Suppressor macrophage treated with lipopolysaccharide for 1 hour (primary cell): Measurements from ENCODE around the gene ERLEC1.
A peak's percentile ranks its signal among the peaks of the same experiment; 100 is the strongest.
"Not testable (repeated sequence)": the region's sequence is repeated elsewhere in the genome, so short reads cannot be mapped to it uniquely, and the experiment has no call there.

Experiments
- DNase-seq, 3 donors: peaks; one replicate each; pipeline ENCODE4 v3.0.0-alpha.2; 2020 to 2022

The ERLEC1 gene

DNA sequence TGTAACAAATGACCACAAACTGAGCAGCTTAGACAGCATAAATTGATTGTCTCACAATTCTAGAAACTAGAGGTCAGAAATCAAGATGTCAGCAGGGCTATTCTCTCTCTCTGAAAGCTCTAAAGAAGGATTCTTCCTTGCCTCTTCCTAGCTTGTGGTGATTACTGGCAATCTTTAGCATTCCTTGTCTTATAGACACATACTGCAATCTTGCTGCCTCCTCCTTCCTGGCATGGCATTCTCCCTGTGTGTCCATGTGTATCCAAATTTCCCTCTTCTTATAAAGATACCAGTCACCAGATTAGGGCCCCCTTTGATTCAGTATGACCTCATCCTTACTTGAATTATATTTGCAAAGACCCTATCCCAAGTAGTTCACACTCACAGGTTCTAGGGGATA, 2.4 kb upstream of the ERLEC1 start:
- no peak for DNase-seq

- DNase-seq = no peak
These were observed 1.5 kb upstream of the ERLEC1 start for GRCh38 chr2:53785366-53785765.

DNA sequence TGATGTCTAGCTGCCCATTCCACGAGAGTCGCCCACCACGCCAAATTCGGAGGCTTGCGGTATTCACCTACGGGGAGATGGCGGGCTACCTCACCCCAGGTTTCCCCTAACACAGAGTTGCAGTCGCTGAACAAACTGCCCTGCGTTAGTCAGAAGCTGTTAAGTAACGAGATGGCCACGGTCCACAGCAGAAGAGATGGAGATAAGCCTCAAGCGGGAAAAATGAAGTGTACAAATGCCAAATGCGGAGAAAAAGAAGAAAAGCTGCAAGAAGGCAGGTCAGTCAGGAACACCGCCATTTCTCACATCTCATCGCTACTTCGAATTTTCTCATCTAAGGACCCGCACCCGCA, 516 bp upstream of the ERLEC1 start:
- DNase-seq = peak; percentile 21 to 30 (median 24)

DNA sequence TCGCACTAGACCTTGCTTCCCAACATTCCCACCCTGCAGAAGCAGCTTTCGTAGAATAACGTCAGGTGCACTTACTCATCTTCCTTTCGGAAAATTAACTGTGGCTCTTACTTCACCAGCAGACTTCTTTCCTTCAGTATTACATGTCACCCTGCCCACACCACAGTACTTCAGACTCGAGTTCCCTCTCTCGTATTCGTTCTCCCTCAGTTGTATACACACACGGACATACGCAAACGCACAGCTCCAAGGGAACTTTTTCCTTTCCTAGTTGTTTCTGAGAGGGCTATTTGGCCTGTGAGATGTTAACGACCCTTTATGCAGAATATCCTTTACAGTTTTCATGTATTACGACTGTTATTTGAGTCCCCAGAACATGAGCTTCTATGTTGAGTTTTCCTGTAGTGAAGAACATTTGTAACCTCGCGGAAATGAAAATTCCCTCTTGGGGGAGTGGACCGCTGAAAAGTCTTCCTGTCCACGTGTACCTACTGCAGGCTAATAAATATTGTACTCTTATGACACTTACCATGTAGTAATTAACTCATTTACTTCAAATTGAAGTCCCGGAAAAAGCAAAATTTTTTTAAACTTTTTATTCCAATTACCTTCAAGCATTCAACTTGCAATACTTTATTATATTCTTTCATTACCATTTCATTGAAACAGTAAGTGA, 908 bp downstream of the ERLEC1 start:
- DNase-seq = peak; percentile 55 to 70 (median 59)

DNA sequence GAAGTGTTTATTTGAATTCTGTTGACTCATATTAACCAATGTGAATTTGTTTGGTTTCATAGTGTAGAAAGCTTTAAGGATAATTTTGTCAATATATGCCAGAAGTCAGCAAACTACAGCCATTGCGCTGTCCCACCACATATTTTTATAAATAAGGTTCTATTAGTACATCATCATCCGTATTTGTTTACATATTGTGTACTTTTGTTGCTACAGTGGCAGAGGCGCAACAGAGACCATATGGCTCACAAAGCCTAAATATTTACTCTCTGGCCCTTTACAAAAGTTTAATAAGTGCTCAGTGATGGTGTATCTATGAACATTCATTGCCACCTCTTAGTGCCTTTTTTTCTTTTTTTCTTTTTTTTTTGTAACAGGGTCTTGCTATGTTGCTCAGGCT, 6.4 kb downstream of the ERLEC1 start:
- DNase-seq = no peak

DNA sequence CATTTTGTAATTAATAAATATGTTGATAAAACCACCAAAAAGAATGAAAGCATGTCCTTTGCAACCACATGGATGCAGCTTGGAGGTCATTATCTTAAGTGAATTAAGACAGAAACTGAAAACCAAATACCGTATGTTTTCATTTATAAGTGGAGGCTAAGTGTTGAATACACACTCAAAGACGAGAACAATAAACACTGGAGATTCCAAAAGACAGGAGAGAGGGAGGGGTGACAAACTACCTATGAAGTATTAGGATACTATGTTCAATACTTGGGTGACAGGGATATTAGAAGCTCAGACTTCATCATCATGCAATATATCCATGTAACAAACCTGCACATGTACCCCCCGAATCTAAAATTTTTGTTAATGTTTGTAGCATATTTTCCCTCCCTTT, 7.0 kb downstream of the ERLEC1 start:
- no peak for DNase-seq

- no peak for DNase-seq
These were observed 14.7 kb downstream of the ERLEC1 start for GRCh38 chr2:53801547-53801946.

DNA sequence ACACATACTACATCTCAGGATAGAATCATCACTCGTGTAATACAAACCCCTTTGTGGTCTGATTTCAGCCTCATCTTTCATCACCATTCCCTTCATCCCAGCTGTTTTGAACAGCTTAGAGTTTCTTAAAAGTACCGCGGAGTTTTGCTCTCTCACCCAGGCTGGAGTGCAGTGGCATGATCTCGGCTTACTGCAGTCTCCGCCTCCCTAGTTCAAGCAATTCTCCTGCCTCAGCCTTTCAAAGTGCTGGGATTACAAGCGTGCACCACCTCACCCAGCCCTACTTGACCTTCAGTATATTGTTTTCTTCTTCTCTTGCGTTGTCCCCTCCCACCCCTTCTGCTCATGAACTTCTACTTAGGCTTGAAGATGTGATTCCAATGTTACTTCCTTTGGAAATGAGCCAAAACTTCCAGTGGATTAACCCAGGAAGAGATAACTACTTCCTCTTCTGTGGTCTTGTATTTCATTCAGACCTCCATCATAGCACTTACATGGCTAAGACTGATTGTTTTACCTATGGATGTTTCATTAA, 15.8 kb downstream of the ERLEC1 start:
- DNase-seq = peak in 1 of 3 donors; percentile 13

DNA sequence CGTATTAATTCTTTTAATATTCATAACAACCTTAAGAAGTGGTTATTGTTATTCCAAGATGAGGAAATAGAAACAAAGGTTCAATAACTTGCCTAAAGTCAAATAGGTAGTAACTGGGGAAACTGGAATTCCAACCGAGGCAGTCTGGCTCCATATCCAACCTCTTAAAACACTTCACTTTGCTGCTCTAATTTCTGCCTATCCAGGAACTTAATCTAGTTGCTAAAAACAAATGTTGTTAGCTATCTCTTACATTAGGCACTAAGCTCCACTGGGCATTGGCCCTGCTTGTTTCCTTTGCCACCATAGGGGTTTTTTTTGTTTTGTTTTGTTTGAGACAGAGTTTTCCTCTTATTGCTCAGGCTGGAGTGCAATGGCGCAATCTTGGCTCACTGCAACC, 24.8 kb downstream of the ERLEC1 start:
- no peak for DNase-seq

DNA sequence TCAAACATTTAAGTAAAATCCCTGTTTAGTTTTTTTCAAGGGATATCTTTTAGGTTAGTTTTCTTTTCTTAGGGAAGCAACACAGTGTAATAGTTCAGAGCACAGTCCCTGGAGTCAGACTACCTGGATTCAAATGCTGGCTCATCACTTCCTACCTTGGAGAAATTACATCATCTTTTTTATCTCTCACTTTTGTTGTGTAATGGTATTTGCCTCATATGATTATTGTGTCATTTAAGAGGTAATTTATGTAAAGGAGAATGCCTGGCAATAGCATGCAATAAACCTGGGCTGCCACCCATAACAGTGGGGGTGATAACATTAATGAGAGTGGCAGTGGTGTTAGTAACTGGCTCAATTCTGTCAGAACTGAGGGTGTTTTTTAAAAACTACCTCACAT, 26.3 kb downstream of the ERLEC1 start:
- no peak for DNase-seq

GRCh38 chr2:53818854-53819435, 32.1 kb downstream of the ERLEC1 start:
- no peak for DNase-seq

DNA sequence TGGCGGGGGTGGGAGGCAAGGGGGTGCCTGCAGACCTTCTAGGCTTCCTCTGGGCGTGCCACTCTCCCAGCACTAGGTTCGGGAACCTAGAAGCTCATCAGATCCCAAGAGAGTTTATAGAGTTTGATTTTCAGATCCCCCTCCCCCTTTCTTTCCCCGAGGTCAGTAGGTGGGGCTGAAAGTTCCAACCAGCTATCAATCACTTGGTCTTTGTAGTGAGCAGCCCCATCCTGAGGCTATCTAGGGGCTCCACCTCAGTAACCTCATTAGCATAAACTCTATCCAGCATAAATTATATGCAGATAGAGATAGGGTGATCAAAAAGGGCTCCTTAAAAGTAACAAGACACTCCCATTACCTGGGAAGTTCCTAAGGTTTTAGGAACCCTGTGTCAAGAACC, 32.8 kb downstream of the ERLEC1 start:
- no peak for DNase-seq

DNA sequence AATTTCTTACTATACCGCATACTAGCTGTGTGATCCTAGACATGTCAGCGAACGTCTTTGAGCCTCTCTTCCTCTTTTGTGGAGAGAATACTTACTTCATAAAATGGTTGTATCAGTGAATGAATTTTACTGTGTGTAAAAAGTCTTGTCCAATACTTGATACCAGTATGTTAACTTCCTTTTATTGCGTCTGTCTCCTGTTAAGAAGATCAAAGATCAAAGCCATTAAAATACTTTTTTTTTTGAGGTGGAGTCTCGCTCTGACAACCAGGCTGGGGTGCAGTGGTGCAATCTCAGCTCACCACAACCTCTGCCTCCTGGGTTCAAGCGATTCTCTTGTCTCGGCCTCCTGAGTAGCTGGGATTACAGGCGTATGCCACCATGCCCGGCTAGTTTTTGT, 33.2 kb downstream of the ERLEC1 start:
- no peak for DNase-seq

DNA sequence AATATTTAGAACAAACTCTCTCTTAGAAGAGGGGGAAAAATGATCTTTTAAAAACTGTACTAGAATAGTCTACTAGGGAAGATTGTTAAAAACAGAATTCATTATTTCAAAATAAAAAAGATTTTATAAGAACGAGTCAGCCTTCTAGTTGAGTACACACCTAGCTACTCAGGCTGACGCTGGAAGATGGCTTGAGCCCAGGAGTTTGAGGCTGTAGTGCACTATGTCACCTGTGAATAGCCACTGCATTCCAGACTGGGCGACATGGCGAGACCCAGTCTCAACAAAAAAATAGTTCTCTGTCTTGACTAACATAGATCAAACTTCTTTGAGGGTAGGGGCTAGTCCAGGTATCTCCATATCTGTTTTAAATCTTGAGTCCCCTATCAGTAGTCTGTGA, 33.9 kb downstream of the ERLEC1 start:
- no peak for DNase-seq

- no peak for DNase-seq
These were observed 35.0 kb downstream of the ERLEC1 start for GRCh38 chr2:53821810-53822209.

- DNase-seq = peak in 2 of 3 donors; percentile 2 to 3
These were observed 36.8 kb downstream of the ERLEC1 start for GRCh38 chr2:53823639-53824038.

DNA sequence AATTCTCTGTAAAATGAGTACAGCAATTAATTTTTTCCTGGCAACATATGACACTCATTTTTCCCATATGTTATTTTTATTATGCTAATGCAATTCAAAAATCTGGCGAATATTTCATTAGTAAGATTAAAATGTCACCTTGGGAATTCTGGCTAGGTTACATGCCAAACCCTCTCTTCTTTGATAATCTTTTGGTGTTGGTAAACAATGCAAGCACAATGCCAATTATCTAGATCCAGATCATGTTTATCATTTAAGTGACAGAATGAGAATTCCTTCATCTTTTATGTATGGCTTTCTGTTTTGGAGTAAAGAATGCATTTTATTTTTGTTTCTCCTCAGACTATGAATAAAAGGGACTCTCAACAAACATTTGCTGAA, 39.2 kb downstream of the ERLEC1 start:
- DNase-seq = no peak

DNA sequence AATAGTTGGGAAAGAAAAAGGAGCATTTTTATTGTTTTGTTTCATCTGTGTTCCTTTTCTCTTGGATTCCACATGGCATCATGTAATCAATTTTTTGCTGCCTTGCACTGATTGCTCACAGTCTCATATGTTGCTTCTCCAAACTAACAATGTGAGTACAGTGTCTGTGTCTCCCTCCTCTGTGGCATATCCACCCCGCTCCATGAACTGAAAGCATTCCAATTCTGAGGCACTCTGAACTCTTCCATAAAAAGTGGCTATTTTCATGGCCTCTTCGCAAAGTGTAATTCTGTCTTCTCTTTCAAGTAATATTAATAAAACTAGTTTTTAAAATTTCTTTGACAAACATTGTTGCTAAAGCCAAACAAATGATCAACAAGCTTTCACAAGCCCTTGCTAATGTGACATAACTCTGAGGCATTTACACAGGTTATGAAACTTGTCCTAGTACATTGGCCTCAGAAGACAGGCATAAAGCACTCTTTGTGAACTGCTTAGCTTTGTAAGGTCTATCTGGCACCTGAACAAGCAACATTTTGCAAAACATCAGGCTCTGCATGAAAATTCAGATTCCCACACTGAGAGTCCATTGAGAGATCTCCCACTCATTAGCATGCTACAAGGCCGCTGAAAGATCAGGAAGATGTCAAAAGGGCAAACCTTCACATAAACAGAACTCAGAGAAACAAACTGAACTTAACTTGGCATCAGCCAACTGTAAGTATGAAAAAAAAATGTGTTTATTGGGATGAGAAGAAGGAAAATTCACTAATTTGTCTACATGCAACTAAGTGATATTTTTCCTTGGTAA, 39.9 kb downstream of the ERLEC1 start:
- no peak for DNase-seq

DNA sequence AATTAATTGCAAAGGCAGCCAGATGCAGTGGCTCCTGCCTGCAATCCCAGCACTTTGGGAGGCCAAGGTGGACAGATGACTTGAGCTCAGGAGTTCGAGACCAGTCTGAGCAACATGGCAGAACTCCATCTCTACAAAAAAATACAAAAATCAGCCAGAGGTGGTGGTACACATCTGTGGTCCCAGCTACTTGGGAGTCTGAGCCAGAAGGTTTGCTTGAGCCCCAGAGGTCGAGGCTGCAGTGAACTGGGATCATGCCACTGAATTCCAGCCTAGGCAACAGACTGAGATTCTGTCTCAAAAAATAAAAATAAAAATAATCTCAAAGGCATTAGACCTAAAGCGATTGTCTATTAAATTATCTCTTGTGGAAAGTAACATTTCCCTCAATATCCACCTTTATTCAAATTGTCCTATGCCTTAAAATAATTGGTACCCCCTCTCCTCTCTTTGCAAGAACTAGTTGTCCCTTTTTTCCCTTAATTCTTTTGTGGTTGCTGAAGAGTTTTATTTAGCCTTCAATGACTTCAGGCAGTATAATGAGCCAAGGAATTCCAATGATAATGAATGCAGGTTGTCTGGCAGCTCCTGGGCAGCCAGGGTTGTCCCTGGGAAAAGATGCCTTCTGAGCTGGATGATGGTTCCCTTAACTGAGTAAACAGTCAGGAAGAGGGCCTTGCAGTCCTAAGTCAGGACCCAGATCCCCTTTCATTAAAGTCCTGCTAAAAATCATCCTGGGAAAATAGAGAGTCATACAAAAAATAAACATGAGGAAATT, 40.7 kb downstream of the ERLEC1 start:
- DNase-seq = no peak

DNA sequence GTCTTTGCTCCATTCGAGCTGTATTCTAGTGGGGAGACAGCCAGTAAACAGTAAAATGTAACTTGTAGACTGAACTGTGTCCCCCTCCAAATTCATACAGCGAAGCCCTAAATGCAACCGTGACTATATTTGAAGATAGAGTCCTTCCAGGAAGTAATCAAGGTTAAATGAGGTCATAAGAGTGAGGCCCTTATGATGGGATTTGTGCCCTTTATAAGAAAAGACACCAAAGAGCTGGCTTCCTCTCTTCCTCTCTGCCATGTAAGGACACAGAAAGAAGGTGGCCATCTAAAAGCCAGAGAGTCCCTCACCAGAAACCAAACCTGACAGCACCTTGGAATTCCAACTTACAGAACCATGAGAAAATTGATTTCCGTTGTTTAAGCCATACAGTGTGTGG, 41.5 kb downstream of the ERLEC1 start:
- no peak for DNase-seq

DNA sequence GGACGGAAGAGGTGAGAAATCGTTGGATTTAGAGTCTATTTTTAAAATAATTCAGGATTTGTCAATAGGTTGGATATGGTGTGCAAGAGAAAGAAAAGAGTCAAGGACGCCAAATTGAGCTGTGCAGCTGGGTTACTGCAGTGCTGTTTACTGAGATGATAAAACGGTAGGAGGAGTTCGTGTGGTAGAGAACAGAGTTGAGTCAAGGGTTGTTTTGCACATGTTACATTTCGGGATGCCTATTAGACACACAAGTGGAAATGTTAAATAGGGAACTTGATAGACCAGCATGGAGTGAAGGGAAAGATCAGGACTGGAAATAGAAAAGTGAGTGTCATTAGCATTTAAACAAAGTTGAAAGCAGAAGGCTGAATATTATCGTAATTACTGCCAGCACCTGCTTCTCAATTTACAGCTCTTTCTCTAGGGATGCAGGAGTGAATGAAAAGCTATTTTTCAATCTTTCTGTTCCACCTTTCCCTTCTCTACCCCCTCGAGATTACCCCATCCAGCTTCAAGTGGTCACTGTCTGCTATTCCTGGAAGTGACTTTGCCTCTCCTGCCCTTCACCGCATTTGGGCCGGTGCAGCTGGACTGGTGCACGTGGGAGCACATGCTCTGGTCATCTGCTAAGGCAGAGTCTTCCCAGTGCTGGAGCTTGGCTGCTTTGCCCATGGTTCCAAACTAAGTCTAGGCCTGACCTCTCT, 42.6 kb downstream of the ERLEC1 start:
- no peak for DNase-seq

DNA sequence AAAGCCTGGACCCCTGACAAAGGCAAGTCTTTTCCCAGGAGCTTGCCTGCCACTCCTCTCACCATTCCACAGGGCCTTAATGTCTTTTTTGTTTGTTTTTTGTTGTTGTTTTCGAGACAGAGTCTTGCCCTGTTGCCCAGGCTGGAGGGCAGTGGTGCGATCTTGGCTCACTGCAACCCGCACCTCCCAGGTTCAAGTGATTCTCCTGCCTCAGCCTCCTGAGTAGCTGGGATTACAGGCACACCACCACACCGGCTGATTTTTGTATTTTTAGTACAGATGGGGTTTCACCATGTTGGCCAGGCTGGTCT, 43.1 kb downstream of the ERLEC1 start:
- not testable (repeated sequence) for DNase-seq

GRCh38 chr2:53840580-53840979, 53.7 kb downstream of the ERLEC1 start:
- DNase-seq = no peak
